NCI-H1417 (cell line): ENCODE data around the gene NOS2.
A peak's percentile ranks its signal among the peaks of the same experiment; 100 is the strongest.

ENCODE experiments used
- DNase-seq, 3 experiments: peaks; one replicate each; lab custom pipeline; 2025; lab: John Stamatoyannopoulos, UW

The NOS2 gene

GRCh38 chr17:27818401-27819105 lies 18.2 kb upstream of the NOS2 start:
- no peak for DNase-seq

GRCh38 chr17:27817731-27818130 lies 17.4 kb upstream of the NOS2 start:
- DNase-seq, result no peak

GRCh38 chr17:27816946-27817345 lies 16.6 kb upstream of the NOS2 start:
- no peak for DNase-seq

GRCh38 chr17:27811961-27812360 lies 11.6 kb upstream of the NOS2 start:
- no peak for DNase-seq

GRCh38 chr17:27810902-27811557 lies 10.7 kb upstream of the NOS2 start:
- peak in 1 of 3 experiments; percentile 59 for DNase-seq

- DNase-seq, result peak in 1 of 3 experiments; percentile 23
Measured at GRCh38 chr17:27810211-27810901, 10.0 kb upstream of the NOS2 start.

GRCh38 chr17:27809555-27809954 lies 9.2 kb upstream of the NOS2 start:
- DNase-seq, result no peak

GRCh38 chr17:27808628-27809027 lies 8.3 kb upstream of the NOS2 start:
- DNase-seq, result no peak

GRCh38 chr17:27807567-27808470 lies 7.5 kb upstream of the NOS2 start:
- DNase-seq, result peak; percentile 39 to 76 (median 52)

GRCh38 chr17:27805520-27806146 lies 5.3 kb upstream of the NOS2 start:
- peak; percentile 73 to 94 (median 82) for DNase-seq

GRCh38 chr17:27804113-27804512 lies 3.8 kb upstream of the NOS2 start:
- no peak for DNase-seq

GRCh38 chr17:27802962-27803680 lies 2.8 kb upstream of the NOS2 start:
- DNase-seq, result no peak

GRCh38 chr17:27802033-27802432 lies 1.7 kb upstream of the NOS2 start:
- no peak for DNase-seq

- DNase-seq, result no peak
Measured at GRCh38 chr17:27798376-27798775, 2.0 kb downstream of the NOS2 start.

- DNase-seq, result no peak
Measured at GRCh38 chr17:27797390-27798091, 2.8 kb downstream of the NOS2 start.

GRCh38 chr17:27793906-27794569 lies 6.3 kb downstream of the NOS2 start:
- peak in 1 of 3 experiments; percentile 55 for DNase-seq

GRCh38 chr17:27793168-27793905 lies 7.0 kb downstream of the NOS2 start:
- peak; percentile 5 to 55 (median 28) for DNase-seq

- DNase-seq, result no peak
Measured at GRCh38 chr17:27792095-27792494, 8.2 kb downstream of the NOS2 start.

- DNase-seq, result no peak
Measured at GRCh38 chr17:27788919-27789318, 11.4 kb downstream of the NOS2 start.
